ENCODE results near the gene PALD1. TPM values are rescaled to one million over a fixed set of nuclear protein-coding genes. Genes with fewer than 3 reads are reported as not detected.

The PALD1 gene
- total RNA-seq, 2 experiments from 2014 or later = 0.36 to 0.44 TPM

DNA sequence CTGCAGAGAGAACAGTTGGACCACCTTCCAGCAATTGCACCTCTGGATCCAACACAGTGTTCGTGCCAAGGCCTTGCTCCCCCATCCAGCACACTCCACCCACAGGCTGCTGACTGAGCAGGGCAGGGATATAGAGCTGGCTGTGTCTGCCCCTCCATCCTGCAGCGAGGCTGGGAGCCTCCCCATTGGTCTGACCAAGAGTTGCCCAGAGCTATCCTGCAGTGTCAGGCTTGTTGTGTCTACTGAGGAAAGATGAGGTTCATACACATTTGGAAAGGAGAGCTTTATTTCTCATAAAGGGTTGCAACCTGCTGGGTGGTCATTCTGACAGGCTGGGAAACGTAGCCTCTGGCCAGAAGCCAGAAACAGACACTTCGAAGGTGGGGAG lies 96.9 kb downstream of the PALD1 start:
- no peaks in the 10 kb centered on the region for H3K9me3 Mint-ChIP-seq
- POLR2A ChIA-PET = interaction anchor here (0.6 kb wide), 1 partner anchor 16 kb away, joined by 3 read pairs; no protein-coding TSS in a partner anchor
- no peaks in the 10 kb centered on the region for H3K9me3 ChIP-seq (ENCODE audit: control insufficient read depth in 1 of 2, insufficient read depth in 1 of 2, low read length in 2 of 2)
- H3K4me3 Mint-ChIP-seq = no peak overlapping the region
- CTCF ChIA-PET = interaction anchor here (0.7 kb wide), 1 partner anchor 13 kb away, joined by 3 read pairs; no protein-coding TSS in a partner anchor
- no peak overlapping the region for H3K27ac ChIP-seq (ENCODE audit: low read depth in 1 of 2, low read length in 2 of 2)
- H3K4me1 ChIP-seq (ENCODE audit: insufficient read depth, low read length) = peaks cover 37% of the 10 kb centered on the region
- DNase-seq (no peak), ATAC-seq (ENCODE audit: poor library complexity) (no peak)
- peak overlapping the region; percentile 83 for H3K27ac Mint-ChIP-seq
- no peaks in the 10 kb centered on the region for H3K36me3 ChIP-seq (ENCODE audit: insufficient read depth, low read length)
- no peaks in the 10 kb centered on the region for H3K27me3 ChIP-seq (ENCODE audit: control insufficient read depth in 1 of 2, insufficient read depth in 2 of 2, low read length in 2 of 2)
- no peaks in the 10 kb centered on the region for H3K27me3 Mint-ChIP-seq
- TF ChIP-seq, protein P1, sequence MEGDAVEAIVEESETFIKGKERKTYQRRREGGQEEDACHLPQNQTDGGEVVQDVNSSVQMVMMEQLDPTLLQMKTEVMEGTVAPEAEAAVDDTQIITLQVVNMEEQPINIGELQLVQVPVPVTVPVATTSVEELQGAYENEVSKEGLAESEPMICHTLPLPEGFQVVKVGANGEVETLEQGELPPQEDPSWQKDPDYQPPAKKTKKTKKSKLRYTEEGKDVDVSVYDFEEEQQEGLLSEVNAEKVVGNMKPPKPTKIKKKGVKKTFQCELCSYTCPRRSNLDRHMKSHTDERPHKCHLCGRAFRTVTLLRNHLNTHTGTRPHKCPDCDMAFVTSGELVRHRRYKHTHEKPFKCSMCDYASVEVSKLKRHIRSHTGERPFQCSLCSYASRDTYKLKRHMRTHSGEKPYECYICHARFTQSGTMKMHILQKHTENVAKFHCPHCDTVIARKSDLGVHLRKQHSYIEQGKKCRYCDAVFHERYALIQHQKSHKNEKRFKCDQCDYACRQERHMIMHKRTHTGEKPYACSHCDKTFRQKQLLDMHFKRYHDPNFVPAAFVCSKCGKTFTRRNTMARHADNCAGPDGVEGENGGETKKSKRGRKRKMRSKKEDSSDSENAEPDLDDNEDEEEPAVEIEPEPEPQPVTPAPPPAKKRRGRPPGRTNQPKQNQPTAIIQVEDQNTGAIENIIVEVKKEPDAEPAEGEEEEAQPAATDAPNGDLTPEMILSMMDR (IDR thresholded peaks at IDR 0.05) = no peak
- H3K4me3 ChIP-seq (ENCODE audit: low read length) = no peak overlapping the region
- peaks cover 50% of the 10 kb centered on the region for H3K4me1 Mint-ChIP-seq (ENCODE audit: low read depth)
- H3K36me3 Mint-ChIP-seq (ENCODE audit: low read depth) = no peaks in the 10 kb centered on the region
- intact Hi-C loops (cut with DNase I, micrococcal nuclease) = no loop called here

DNA sequence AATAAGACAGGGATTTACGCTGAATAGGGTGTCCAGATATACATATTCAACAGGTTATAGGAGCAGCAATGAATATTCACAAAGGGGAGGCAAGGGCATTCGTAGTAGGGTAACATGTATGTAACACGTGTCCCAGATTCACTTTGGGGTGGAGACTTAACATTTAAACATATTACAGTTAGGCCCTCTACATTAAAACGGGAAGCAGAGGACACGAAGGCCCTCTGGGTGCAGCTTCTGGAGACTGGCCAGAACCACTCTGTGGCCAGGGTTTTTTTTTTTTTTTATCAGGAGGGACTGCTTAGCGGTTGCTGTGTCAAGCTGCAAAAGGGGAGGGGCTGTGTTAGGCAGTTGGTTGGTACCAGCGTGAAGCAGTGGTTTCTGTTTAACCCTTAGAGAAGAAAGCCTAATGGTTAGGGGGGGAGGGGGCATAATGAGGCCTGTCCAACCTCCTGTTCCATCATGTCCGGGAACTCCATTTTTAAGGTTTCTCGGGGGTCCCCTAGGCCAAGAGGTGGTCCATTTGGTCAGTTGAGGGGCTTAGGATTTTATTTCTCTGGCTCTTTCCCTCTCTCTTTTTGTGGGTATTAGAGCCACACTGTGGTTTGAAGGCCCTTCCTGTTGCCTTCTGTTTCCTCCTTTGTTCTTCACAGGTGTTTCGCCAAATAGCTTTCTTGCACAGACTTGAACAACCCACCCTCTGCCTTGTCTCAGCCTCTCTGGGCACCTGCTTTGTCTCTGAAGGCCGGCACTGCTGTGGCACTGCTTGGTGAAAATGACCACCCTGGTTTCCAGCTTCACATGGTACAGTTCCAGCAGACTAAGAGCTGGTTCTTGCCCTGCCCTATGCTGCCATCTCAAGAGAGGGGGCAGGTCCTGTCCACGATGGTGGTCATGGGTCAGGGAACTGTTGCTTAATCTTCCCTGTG lies 97.6 kb downstream of the PALD1 start:
- ChIA-PET POLR2A (interaction anchor here (0.6 kb wide), 1 partner anchor 17 kb away, joined by 3 read pairs; no protein-coding TSS in a partner anchor), CTCF (interaction anchor here (0.7 kb wide), 1 partner anchor 12 kb away, joined by 3 read pairs; no protein-coding TSS in a partner anchor)
- H3K9me3 ChIP-seq (ENCODE audit: control insufficient read depth in 1 of 2, insufficient read depth in 1 of 2, low read length in 2 of 2) = no peaks in the 10 kb centered on the region
- Mint-ChIP-seq H3K4me1 (ENCODE audit: low read depth) (peaks cover 50% of the 10 kb centered on the region), H3K27me3 (no peaks in the 10 kb centered on the region), H3K9me3 (no peaks in the 10 kb centered on the region), H3K27ac (peak overlapping the region; percentile 83), H3K36me3 (ENCODE audit: low read depth) (no peaks in the 10 kb centered on the region), H3K4me3 (peak overlapping the region; percentile 4)
- H3K27ac ChIP-seq (ENCODE audit: low read depth in 1 of 2, low read length in 2 of 2) = peak overlapping the region in 1 of 2 donors; percentile 3
- peak in 4 of 14 experiments; percentile 26 to 69 (median 64) for DNase-seq
- no peak overlapping the region for H3K4me3 ChIP-seq (ENCODE audit: low read length)
- H3K27me3 ChIP-seq (ENCODE audit: control insufficient read depth in 1 of 2, insufficient read depth in 2 of 2, low read length in 2 of 2) = no peaks in the 10 kb centered on the region
- TF ChIP-seq, protein P1 (IDR thresholded peaks at IDR 0.05) = no peak
- intact Hi-C loops (cut with DNase I, micrococcal nuclease) = no loop called here
- H3K4me1 ChIP-seq (ENCODE audit: insufficient read depth, low read length) = peaks cover 37% of the 10 kb centered on the region
- ATAC-seq (ENCODE audit: poor library complexity) = no peak
- H3K36me3 ChIP-seq (ENCODE audit: insufficient read depth, low read length) = no peaks in the 10 kb centered on the region

DNA sequence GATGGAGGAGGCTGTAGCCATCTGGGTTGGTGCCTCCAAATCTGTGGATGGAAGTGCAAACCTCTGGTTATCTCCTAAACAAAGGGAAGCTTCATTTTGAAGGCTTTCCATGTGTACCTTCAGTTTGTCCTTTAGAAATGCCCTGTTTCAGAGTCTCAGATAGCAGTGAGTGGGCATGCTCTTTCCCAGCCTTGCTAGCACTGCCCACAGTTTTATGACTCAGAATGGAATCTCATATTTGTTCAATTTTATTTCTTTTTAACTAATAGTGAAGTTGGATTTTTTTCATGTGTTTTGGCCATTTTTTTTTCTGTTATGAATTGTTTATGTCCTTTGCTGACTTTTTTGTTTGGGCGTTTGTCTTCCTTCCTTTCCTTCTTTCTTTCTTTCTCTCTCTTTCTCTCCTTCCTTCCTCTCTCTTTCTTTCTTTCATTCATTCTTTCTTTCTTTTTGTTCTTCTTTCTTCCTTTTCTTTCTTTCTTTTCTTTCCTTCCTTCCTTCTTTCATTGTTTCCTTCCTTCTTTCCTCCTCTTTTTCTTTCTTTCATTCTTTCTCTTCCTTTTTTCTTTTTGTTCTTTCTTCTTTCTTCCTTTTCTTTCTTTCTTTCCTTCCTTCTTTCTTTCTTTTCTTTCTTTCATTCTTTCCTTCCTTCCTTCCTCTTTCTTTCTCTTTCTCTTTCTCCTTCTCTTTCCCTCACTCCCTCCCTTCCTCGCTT lies 98.4 kb downstream of the PALD1 start:
- Mint-ChIP-seq H3K27me3 (no peaks in the 10 kb centered on the region), H3K4me1 (ENCODE audit: low read depth) (peaks cover 50% of the 10 kb centered on the region)
- H3K4me1 ChIP-seq (ENCODE audit: insufficient read depth, low read length) = peaks cover 37% of the 10 kb centered on the region

More for the DNA sequence above, 98.4 kb downstream of the PALD1 start:
- intact Hi-C loops (cut with DNase I, micrococcal nuclease) = no loop called here
- Mint-ChIP-seq H3K9me3 (no peaks in the 10 kb centered on the region), H3K36me3 (ENCODE audit: low read depth) (no peaks in the 10 kb centered on the region), H3K4me3 (peak overlapping the region; percentile 4), H3K27ac (peak overlapping the region; percentile 83)
- POLR2A ChIA-PET = no interaction called here
- no peaks in the 10 kb centered on the region for H3K27me3 ChIP-seq (ENCODE audit: control insufficient read depth in 1 of 2, insufficient read depth in 2 of 2, low read length in 2 of 2)
- no peaks in the 10 kb centered on the region for H3K36me3 ChIP-seq (ENCODE audit: insufficient read depth, low read length)
- ATAC-seq (ENCODE audit: poor library complexity) (no peak), DNase-seq (no peak)
- CTCF ChIA-PET = interaction anchor here (1.9 kb wide), 1 partner anchor 18 kb away, joined by 7 read pairs; no protein-coding TSS in a partner anchor
- TF ChIP-seq, protein P1 (IDR thresholded peaks at IDR 0.05) = peak; percentile 35
- H3K4me3 ChIP-seq (ENCODE audit: low read length) = no peak overlapping the region
- H3K27ac ChIP-seq (ENCODE audit: low read depth in 1 of 2, low read length in 2 of 2) = peak overlapping the region in 1 of 2 donors; percentile 7
- H3K9me3 ChIP-seq (ENCODE audit: control insufficient read depth in 1 of 2, insufficient read depth in 1 of 2, low read length in 2 of 2) = no peaks in the 10 kb centered on the region

Data from CD4-positive, alpha-beta T cell (primary cell).